HEK293 (cell line): ENCODE results near the gene CDC42EP5.

Experiments
- CTCF ChIA-PET: fragments of 350-600 bp; formaldehyde crosslinking; extraction: SDS; loops from one replicate; lab custom pipeline; 2021; ENCODE audit warnings: antibody characterized with exemption; lab: Yijun Ruan, JAX
- POLR2A ChIA-PET: fragments of 300-600 bp; formaldehyde crosslinking; extraction: SDS; loops from one replicate; lab custom pipeline; 2020; ENCODE audit warnings: antibody characterized with exemption, inconsistent platforms; lab: Yijun Ruan, JAX
- H3K27ac ChIP-seq: fragments of 200-500 bp; sonication (Bioruptor generic); 2 replicates; pipeline ENCODE4 v1.5.1; 2014; ENCODE audit warnings: low read depth, low read length, control low read depth, inconsistent platforms; ENCODE audit errors: extremely low read depth
- H3K36me3 ChIP-seq, 2 experiments: fragments of 200-500 bp in 1 of 2; sonication (Bioruptor generic) in 1 of 2; 1 replicate in 1 of 2; 2 replicates in 1 of 2; pipeline ENCODE4 v1.5.1; 2014 to 2017; ENCODE audit warnings: inconsistent platforms in 2 of 2, low read length in 2 of 2; ENCODE audit not compliant: control insufficient read depth in 2 of 2, insufficient read depth in 1 of 2
- H3K4me1 ChIP-seq: fragments of 200-500 bp; sonication (Bioruptor generic); 2 replicates; pipeline ENCODE4 v1.5.1; 2014; ENCODE audit warnings: mild to moderate bottlenecking, low read length, inconsistent platforms; ENCODE audit not compliant: control insufficient read depth, insufficient read depth
- H3K4me3 ChIP-seq: 2 replicates; pipeline ENCODE4 v1.5.1; 2011; ENCODE audit warnings: low read depth, mild to moderate bottlenecking, control low read depth, low read length, moderate library complexity
- H3K9me3 ChIP-seq: fragments of 200-500 bp; sonication (Bioruptor generic); 2 replicates; pipeline ENCODE4 v1.5.1; 2014; ENCODE audit warnings: low read depth, low read length, inconsistent platforms; ENCODE audit not compliant: control insufficient read depth, insufficient read depth
- ATF2 ChIP-seq: fragments of 450-650 bp; formaldehyde crosslinking; IDR thresholded peaks from 2 replicates; pipeline ENCODE4 v1.5.1; 2016; ENCODE audit warnings: missing biosample characterization, missing genetic modification characterization, low read depth
- HIC1 ChIP-seq: fragments of 450-650 bp; formaldehyde crosslinking; IDR thresholded peaks from 2 replicates; pipeline ENCODE4 v1.5.1; 2016; ENCODE audit warnings: missing biosample characterization, missing genetic modification characterization
- HOXC10 ChIP-seq: sonication (generic); formaldehyde crosslinking; IDR thresholded peaks from 2 replicates; pipeline ENCODE4 v1.8.1; 2023; ENCODE audit warnings: mild to moderate bottlenecking, missing genetic modification reagents
- KLF10 ChIP-seq: fragments of 450-650 bp; IDR thresholded peaks from 2 replicates; pipeline ENCODE4 v1.5.1; 2018; ENCODE audit warnings: missing biosample characterization, mild to moderate bottlenecking, missing genetic modification characterization
- ZBTB20 ChIP-seq: fragments of 450-650 bp; formaldehyde crosslinking; IDR thresholded peaks from 2 replicates; pipeline ENCODE4 v1.5.1; 2016; ENCODE audit warnings: missing biosample characterization, missing genetic modification characterization
- ZNF214 ChIP-seq: fragments of 450-650 bp; formaldehyde crosslinking; IDR thresholded peaks from 2 replicates; pipeline ENCODE4 v1.5.1; 2017; ENCODE audit warnings: missing biosample characterization, mild to moderate bottlenecking, missing genetic modification characterization, borderline replicate concordance
- ZNF24 ChIP-seq: fragments of 450-650 bp; formaldehyde crosslinking; IDR thresholded peaks from 2 replicates; pipeline ENCODE4 v1.5.1; 2016; ENCODE audit warnings: missing biosample characterization, missing genetic modification characterization
- ZNF280D ChIP-seq: fragments of 450-650 bp; formaldehyde crosslinking; IDR thresholded peaks from 2 replicates; pipeline ENCODE4 v1.5.1; 2016; ENCODE audit warnings: missing biosample characterization, missing genetic modification characterization
- ZNF416 ChIP-seq: fragments of 450-650 bp; formaldehyde crosslinking; IDR thresholded peaks from 2 replicates; pipeline ENCODE4 v1.5.1; 2016; ENCODE audit warnings: missing biosample characterization, missing genetic modification characterization
- ZNF48 ChIP-seq: fragments of 450-650 bp; formaldehyde crosslinking; IDR thresholded peaks from 2 replicates; pipeline ENCODE4 v1.5.1; 2016; ENCODE audit warnings: missing biosample characterization, missing genetic modification characterization
- ZNF513 ChIP-seq: fragments of 450-650 bp; IDR thresholded peaks from 2 replicates; pipeline ENCODE4 v1.5.1; 2018; ENCODE audit warnings: missing biosample characterization, missing genetic modification characterization
- ZNF585B ChIP-seq: fragments of 450-650 bp; formaldehyde crosslinking; IDR thresholded peaks from 2 replicates; pipeline ENCODE4 v1.5.1; 2016; ENCODE audit warnings: missing biosample characterization, missing genetic modification characterization
- ZNF596 ChIP-seq: fragments of 450-650 bp; IDR thresholded peaks from 2 replicates; pipeline ENCODE4 v1.5.0; 2018; ENCODE audit warnings: missing biosample characterization, mild to moderate bottlenecking, missing genetic modification characterization, moderate library complexity
- ZNF654 ChIP-seq: fragments of 450-650 bp; formaldehyde crosslinking; IDR thresholded peaks from 2 replicates; pipeline ENCODE4 v1.5.1; 2016; ENCODE audit warnings: low read depth, missing biosample characterization, missing genetic modification characterization
- ZNF664 ChIP-seq: fragments of 450-650 bp; formaldehyde crosslinking; IDR thresholded peaks from 2 replicates; pipeline ENCODE4 v1.5.1; 2016; ENCODE audit warnings: missing biosample characterization, missing genetic modification characterization

CDC42EP5 gene

GRCh38 chr19:54420068-54420382 lies 53.1 kb downstream of the CDC42EP5 start:
- TF ChIP-seq ZNF513 (tag by site-specific recombination) (no peak), ZNF280D (tag by site-specific recombination) (no peak), ATF2 (tag by site-specific recombination) (no peak), ZNF585B (tag by site-specific recombination) (no peak), ZNF48 (tag by site-specific recombination) (no peak), ZNF24 (tag by site-specific recombination) (no peak), KLF10 (tag by site-specific recombination) (no peak), ZNF596 (tag by site-specific recombination) (no peak), HOXC10 (CRISPR knock-in tag) (no peak), HIC1 (tag by site-specific recombination) (no peak), ZNF416 (tag by site-specific recombination) (no peak), ZNF654 (tag by site-specific recombination) (no peak), ZNF214 (no peak)
- TF ChIP-seq, all 188 proteins: peak for 0
- POLR2A ChIA-PET = interaction anchor here (2.7 to 3.1 kb wide), 2 partner anchors 10 to 29 kb away, joined by 7 to 10 read pairs; partner anchors contain the start of gene LENG8
- H3K27ac ChIP-seq = no peak overlapping the region
- no peaks in the 10 kb centered on the region; the same call in 1 of the 2 replicates for H3K4me1 ChIP-seq
- no peak overlapping the region for H3K4me3 ChIP-seq
- no peaks in the 10 kb centered on the region for H3K36me3 ChIP-seq
- CTCF ChIA-PET = interaction anchor here (0.6 to 1.4 kb wide), 4 partner anchors 11 to 1326 kb away, joined by 3 to 7 read pairs (median 3); no protein-coding TSS in a partner anchor
- H3K9me3 ChIP-seq = no peaks in the 10 kb centered on the region

GRCh38 chr19:54418930-54419800 lies 53.9 kb downstream of the CDC42EP5 start:
- CTCF ChIA-PET = interaction anchor here (0.6 to 1.7 kb wide), 7 partner anchors 9 to 1781 kb away, joined by 3 to 7 read pairs (median 3); no protein-coding TSS in a partner anchor
- Histone ChIP-seq H3K9me3 (0 out of 2 replicates have a peak, but pooled peaks cover 2% of the 10 kb centered on the region), H3K4me1 (no peaks in the 10 kb centered on the region; the same call in 1 of the 2 replicates), H3K4me3 (no peak overlapping the region), H3K36me3 (no peaks in the 10 kb centered on the region), H3K27ac (no peak overlapping the region)
- TF ChIP-seq ZNF664 (tag by site-specific recombination) (peak; percentile 64; the same call in 1 of the 2 replicates), ZBTB20 (no peak)
- POLR2A ChIA-PET = interaction anchor here (0.6 to 3.1 kb wide), 3 partner anchors 11 to 30 kb away, joined by 7 to 10 read pairs (median 7); partner anchors contain the start of gene LENG8
